Bronchial epithelial cell (primary cell): Measurements from ENCODE around the gene INO80. TPM values are rescaled to one million over a fixed set of nuclear protein-coding genes. Genes with fewer than 3 reads are reported as not detected.
"Not testable (repeated sequence)": the region's sequence is repeated elsewhere in the genome, so short reads cannot be mapped to it uniquely, and the experiment has no call there.

ENCODE experiments used
- DNase-seq: peaks from one replicate; pipeline ENCODE4 v3.0.0-alpha.2; 2010; ENCODE audit warnings: low read depth
- FAIRE-seq: peaks from 2 replicates; lab custom pipeline; 2011; peaks lifted over from hg19 to GRCh38; lab: Jason Lieb, UNC
- H3K27me3 ChIP-seq: 2 replicates; pipeline ENCODE4 v1.5.1; 2011; ENCODE audit warnings: low read length; ENCODE audit not compliant: control insufficient read depth, insufficient read depth
- H3K36me3 ChIP-seq: 2 replicates; pipeline ENCODE4 v1.5.1; 2011; ENCODE audit warnings: low read length; ENCODE audit not compliant: control insufficient read depth, insufficient read depth
- H3K4me3 ChIP-seq: 2 replicates; pipeline ENCODE4 v1.5.1; 2011; ENCODE audit warnings: mild to moderate bottlenecking, low read depth, low read length, control low read depth
- CTCF ChIP-seq: IDR thresholded peaks from 2 replicates; pipeline ENCODE4 v1.5.1; 2011; ENCODE audit warnings: mild to moderate bottlenecking, moderate library complexity, low read length, control low read depth, inconsistent platforms; ENCODE audit not compliant: insufficient read depth, severe bottlenecking
- total RNA-seq: library from RNA; depleted of rRNA; stranded (reverse); fragments of >200 nt; gene quantifications from 2 replicates; pipeline ENCODE4 v1.2.1, GENCODE V29; 2014

Gene INO80
- total RNA-seq, 1 donor from 2014 or later = 23.7 TPM

DNA sequence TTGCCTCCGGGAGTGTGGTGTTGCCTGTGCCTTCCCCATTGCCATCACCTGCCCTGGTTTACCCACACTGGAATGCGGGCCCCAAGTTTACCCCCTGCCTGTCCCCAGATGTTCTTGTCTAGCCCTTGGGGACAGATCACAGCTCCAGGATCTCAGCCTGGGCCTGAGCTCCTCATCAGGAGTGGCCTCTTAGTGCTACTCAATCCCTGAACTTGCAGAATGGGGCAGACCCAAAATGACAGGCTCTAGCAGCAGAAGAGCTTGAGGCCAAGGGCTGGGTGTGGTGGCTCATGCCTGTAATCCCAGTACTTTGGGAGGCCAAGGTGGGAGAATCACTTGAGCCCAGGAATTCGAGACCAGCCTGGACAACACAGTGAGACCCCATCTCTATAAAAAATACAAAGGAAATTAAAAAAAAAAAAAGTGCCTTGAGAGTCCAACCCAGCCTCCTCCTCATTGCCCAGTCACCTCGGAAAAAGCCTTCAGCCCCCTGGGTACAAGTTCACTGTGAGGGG, 159.0 kb downstream of the INO80 start:
- Histone ChIP-seq H3K4me3 (no peak overlapping the region), H3K36me3 (peaks cover 20% of the 10 kb centered on the region), H3K27me3 (no peaks in the 10 kb centered on the region)
- DNase-seq = no peak
- no peak for FAIRE-seq
- no peak for TF ChIP-seq CTCF

- FAIRE-seq = no peak
- no peaks in the 10 kb centered on the region for H3K27me3 ChIP-seq
- H3K4me3 ChIP-seq = no peak overlapping the region
- peaks cover 20% of the 10 kb centered on the region for H3K36me3 ChIP-seq
- DNase-seq = no peak
- TF ChIP-seq CTCF = no peak
These were observed 159.5 kb downstream of the INO80 start for GRCh38 chr15:40956541-40956982.

DNA sequence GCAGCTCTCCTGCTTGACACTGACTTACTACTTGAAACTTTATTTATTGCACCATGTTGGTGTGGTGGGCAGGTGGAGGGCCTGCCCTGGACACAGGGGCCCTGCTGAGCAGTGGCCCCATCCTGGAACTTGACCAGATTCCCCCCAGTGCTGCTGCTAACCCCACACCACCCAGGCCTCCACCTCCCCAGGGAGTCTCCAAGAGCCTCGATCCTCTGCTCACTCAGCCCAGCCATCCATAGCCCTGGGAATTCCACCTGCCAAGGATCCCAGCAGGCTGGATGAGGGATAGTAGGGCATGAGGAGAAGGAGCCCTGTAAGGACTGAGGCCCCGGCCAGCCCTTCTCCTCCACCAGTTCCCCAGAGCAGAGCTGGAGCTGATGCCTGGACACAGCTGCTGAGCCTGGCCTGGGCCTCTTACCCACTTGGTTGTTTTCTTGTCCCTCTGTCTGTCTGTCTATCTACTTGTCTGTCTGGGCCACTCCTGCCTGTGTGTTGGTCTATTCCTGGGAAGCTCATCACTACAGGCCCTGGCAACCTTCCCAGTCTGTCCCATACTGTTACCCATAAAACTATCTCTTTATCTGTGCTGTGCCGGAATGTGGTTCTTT, 160.0 kb downstream of the INO80 start:
- DNase-seq = no peak
- FAIRE-seq = no peak
- Histone ChIP-seq H3K36me3 (peaks cover 20% of the 10 kb centered on the region), H3K27me3 (no peaks in the 10 kb centered on the region), H3K4me3 (no peak overlapping the region)
- no peak for TF ChIP-seq CTCF

- Histone ChIP-seq H3K27me3 (no peaks in the 10 kb centered on the region), H3K4me3 (peak overlapping the region; percentile 96), H3K36me3 (peaks cover 20% of the 10 kb centered on the region)
- FAIRE-seq = no peak
- TF ChIP-seq CTCF = no peak
- DNase-seq = no peak
These were observed 160.8 kb downstream of the INO80 start for GRCh38 chr15:40955141-40955903.

DNA sequence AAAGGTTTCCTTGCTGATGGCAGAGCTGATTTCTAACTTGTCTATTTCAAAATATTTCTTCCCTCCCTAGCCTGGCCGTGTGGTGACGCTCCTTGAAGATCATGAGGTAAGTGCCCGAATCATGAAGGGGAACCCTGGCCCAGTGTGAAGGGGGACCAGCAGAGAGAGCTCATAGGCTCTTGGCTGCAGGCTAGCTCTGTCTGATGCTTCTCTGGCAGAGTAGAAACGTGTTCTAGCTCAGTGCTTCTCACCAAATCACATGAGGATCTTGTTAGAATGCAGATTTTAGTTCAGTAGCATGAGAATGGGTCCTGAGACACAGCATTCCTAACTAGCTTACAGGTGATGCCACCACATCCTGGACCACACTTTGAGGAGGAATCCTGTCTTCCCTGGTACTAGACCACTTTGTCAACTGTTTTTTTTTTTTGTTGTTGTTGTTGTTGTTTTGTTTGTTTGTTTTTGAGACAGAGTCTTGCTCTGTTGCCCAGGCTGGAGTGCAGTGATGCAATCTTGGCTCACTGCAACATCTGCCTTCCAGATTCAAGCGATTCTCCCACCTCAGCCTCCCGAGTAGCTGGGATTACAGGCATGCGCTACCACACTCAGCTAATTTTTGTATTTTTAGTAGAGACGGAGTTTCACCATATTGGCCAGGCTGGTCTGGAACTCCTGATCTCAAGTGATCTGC, 161.8 kb downstream of the INO80 start:
- FAIRE-seq, DNase-seq, H3K27me3 ChIP-seq: not testable (repeated sequence)
- H3K4me3 ChIP-seq = peak overlapping the region; percentile 96
- peaks cover 20% of the 10 kb centered on the region for H3K36me3 ChIP-seq

- no peak for TF ChIP-seq CTCF
- Histone ChIP-seq H3K36me3 (peaks cover 20% of the 10 kb centered on the region), H3K4me3 (peak overlapping the region; percentile 96), H3K27me3 (no peaks in the 10 kb centered on the region)
- DNase-seq (no peak), FAIRE-seq (no peak)
These were observed 162.4 kb downstream of the INO80 start for GRCh38 chr15:40953713-40954074.
